Measurements from ENCODE around the gene ETV5.
A peak's percentile ranks its signal among the peaks of the same experiment; 100 is the strongest.

The ETV5 gene

DNA sequence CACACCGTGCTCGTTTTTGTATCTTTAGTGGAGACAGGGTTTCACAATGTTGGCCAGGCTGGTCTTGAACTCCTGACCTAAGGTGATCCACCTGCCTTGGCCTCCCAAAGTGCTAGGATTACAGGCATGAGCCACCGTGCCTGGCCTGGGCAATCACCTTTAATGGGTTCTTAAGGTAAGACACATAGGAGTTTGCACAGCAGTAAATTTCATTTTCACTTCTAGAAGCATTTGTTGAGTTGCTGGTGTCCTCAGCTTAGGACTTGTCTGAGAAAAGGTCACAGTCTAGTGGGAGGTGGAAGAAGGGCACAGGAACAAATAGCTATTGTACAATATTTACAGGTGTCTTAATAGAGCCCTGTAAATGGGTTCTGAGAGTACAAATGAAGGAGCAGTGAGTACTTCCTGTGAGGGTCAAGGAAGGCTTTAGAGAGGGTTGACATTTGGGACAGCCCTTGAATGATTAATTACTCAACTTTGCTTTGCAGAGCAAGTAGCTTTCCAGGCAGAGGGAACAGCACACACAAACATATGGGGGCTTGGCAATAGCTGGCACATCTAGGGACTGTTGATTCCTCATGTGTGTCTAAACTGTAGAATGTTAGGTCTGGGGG is 8.7 kb upstream of the ETV5 start:
- in situ Hi-C loops (cut with HindIII; ENCODE audit: low pct_unique_long_range_greater_than_20kb, low sequenced_read_pairs) = no loop called here
- DNase-seq (ENCODE audit: low read depth in 1 of 2, low spot score in 1 of 2) = no peak
- TF ChIP-seq JUND (IDR thresholded peaks at IDR 0.05; ENCODE audit: low read depth) = no peak

DNA sequence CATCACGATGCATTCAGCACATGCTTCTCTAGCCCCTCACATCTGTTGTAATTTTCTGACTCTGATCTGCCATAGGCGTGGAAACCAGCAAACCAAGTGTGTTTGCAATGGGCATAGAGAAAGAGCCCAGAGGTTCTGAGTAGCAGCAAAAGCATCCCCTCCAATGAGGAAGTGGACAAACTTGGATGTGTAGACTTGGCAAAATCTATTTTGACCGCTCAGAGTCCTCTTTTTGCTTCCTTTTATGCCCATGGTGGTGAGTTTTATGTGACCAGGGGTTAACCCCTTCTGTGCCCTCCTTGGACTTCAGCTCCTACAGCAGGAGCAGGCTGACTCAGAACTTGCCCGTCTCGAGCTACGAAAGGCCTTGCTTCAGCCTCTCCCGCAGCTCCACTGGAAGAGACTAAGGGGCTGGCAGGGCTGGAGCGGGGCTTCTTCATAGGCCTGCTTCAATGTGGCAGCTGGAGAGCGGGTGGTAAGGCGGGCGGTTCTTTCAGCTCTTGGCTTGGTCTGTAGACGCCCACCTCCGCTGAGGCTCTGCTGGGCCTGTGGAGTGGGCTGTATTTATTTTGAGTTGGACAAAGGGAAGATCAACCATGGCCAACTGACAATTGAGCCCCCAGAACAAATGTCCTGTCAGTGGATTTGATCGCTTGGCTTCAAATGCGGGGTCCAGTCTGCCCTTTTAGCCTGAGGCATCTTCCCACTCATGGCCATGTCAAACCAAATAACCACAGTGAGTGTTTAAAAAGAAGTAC is 6.5 kb upstream of the ETV5 start:
- TF ChIP-seq JUND (IDR thresholded peaks at IDR 0.05; ENCODE audit: low read depth) = no peak
- in situ Hi-C loops (cut with HindIII; ENCODE audit: low pct_unique_long_range_greater_than_20kb, low sequenced_read_pairs) = no loop called here
- no peak for DNase-seq (ENCODE audit: low read depth in 1 of 2, low spot score in 1 of 2)

DNA sequence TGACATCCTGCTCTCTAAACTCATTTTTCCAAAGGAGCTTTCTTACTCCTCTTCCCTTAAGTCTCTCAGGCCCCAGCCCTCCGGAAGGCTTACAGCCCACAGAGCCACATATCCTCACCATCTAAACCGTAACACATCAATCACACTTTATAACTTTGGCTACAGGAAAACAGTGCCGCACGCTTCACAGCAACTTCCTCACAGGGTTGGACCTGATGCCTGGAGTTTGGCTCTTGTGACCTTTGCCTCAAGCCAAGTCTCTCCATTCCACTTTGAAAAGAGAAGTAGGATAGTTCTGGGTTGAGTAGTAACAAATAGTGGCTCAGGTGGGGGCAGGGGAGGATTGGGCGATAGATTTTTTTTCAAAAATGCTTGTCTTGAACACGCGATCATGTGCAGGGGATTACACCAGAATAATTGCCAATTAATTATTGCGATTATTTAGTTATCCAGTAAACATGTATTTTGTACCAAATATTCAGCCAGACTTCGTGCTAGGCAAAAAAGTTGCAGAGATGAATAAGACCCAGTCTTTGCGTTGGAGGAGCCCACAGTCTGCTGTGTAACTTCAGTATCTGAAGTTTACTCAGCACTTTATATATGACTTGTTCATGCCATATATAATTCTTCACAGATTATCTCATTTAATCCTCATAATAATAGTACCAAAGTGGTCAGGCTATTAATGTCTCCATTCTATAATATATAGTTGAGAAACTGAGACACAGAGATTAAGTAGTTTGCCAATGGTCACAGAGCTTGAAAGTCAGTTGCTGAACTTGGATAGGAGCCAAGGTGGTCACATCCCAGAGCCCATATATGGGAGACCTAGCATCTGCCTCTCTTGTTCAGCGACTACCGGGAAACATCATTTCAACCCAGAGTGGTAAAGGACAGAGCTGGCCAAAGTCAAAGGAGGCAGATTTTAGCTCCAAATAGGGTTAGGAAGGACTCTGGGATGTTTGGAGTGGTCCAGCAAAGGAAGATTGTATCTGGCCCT is 2.4 kb upstream of the ETV5 start:
- DNase-seq (ENCODE audit: low read depth in 1 of 2, low spot score in 1 of 2) = no peak
- in situ Hi-C loops (cut with HindIII; ENCODE audit: low pct_unique_long_range_greater_than_20kb, low sequenced_read_pairs) = no loop called here

DNA sequence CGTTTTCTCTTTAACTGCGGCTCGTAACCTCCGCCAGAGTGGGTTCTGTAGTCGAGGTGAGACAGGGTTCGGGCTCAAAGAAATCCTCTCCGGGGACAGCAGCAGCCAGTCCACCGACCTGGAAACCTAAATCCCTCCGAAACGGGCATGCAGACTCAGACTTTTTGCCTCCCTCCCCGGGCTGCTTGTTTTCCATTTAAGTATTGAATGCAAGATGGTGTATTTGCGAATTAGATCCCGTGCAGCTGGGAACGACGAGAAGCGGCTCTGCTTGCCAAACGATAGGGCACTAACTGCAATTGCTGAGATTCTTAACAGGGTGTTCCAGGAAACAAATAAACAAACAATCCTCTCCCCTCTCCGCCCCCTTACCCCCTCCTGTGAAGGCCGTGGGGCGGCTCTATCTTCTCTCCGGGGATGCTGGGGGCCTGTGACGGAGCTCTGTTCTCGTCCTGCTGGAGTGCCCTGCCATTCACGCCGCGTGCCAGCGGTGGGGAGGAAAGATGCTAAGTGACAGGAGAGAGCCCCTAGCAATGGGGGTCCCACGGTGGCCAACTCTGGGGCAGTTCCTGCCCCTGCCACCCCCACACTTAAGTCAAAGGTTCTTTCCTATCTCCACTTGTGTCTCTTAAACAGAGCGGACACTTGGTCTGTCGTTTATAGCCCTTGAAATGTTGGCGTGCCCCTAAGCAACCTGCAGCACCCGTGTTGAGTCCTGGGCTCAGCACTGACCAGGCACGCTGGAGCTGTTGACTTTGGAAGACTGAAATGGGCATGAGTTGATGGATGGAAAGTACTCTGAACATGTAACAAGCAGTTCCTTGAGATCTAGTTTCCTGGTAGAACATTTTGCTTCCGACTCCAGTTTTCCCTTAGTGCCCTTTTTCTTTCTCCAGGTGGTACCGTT is 1.3 kb upstream of the ETV5 start:
- no peak for DNase-seq (ENCODE audit: low read depth in 1 of 2, low spot score in 1 of 2)
- in situ Hi-C loops (cut with HindIII; ENCODE audit: low pct_unique_long_range_greater_than_20kb, low sequenced_read_pairs) = no loop called here
- no peak for TF ChIP-seq JUND (IDR thresholded peaks at IDR 0.05; ENCODE audit: low read depth)

More for the DNA sequence above, 2.4 kb upstream of the ETV5 start:
- no peak for TF ChIP-seq JUND (IDR thresholded peaks at IDR 0.05; ENCODE audit: low read depth)

DNA sequence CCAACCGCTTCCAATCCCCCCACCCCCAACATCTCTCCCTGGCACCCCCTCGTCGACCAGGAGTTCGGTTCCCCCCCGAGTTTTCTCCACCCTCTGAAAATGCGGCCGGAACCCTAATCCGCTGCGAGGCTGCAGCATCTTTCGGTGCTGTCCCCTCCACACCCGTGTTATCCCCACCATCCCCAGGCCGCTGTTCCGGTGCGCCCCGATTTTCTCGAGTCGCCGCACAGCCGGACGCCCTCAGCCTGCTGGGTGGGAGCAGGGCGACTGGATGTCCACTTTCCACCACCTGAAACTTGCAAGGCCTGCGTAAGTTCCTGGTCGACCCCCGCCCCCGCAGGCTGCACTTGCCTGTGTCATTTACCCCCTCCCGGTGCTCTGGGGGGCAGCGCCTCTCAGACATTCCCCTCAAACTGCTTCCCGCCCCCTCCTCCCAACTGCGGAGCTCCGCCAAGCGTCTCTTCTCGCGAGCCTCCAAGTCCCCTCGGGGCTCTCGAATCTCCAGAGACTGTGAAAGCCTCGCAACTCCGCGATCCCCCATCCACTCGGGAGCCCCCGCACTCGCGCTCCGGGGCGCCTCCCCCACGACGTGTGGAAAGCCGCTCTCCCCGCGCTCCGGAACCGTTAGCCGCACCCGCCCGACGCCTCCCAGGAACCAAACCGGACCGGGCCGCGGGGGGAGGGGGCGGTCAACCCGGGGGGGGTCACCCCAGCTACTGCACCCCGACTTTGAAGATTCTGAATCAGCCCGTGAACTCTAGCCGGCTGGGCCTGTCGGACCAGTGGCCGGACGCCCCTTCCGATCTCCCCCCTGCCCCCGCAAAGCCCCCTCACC is 566 bp downstream of the ETV5 start:
- no peak for TF ChIP-seq JUND (IDR thresholded peaks at IDR 0.05; ENCODE audit: low read depth)
- in situ Hi-C loops (cut with HindIII; ENCODE audit: low pct_unique_long_range_greater_than_20kb, low sequenced_read_pairs) = no loop called here
- DNase-seq (ENCODE audit: low read depth in 1 of 2, low spot score in 1 of 2) = peak in 1 of 2 experiments; percentile 43

DNA sequence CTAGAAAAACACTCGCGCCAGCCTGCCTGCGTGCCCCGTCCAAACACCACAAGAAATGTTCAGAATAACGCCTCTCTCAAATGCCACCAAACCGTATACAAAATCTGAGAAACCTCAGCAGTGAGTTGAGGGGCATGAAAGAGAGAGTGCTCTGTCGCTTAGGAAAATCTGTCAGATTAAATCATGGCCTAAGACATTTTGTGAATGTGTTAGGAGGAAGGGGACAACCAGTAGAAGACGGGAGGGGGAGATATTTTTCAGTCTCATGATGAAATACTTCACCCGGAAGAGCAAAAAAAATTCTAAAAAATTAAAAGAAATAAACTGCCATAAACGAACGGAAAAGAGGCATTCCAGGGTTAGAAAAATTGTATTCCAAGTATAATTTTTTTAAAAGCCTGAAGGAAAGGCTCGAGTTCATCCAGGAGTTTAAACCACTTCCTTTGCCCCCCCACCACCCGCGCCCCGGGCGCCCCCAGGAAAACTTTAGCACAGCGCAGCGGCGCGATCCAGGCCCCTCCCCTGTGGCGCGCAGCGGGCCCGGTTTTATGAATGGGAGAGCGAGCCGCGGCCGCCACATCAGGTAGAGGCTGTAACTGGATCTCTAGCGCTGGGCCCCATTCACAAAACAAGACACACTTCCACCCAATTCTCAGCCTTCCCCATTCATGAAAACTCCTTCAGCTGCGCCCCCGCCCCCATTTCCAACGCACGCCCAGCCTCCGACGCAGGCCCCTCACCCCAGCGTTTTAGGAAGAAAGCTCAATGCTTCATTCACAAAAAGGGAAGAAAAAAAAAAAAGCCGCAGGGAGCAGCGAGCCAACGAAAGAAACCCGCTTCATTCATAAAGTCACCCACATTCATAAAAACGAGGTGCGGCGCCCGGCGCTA is 1.4 kb downstream of the ETV5 start:
- in situ Hi-C loops (cut with HindIII; ENCODE audit: low pct_unique_long_range_greater_than_20kb, low sequenced_read_pairs) = no loop called here
- peak; percentile 72 to 93 for DNase-seq (ENCODE audit: low read depth in 1 of 2, low spot score in 1 of 2)
- no peak for TF ChIP-seq JUND (IDR thresholded peaks at IDR 0.05; ENCODE audit: low read depth)

DNA sequence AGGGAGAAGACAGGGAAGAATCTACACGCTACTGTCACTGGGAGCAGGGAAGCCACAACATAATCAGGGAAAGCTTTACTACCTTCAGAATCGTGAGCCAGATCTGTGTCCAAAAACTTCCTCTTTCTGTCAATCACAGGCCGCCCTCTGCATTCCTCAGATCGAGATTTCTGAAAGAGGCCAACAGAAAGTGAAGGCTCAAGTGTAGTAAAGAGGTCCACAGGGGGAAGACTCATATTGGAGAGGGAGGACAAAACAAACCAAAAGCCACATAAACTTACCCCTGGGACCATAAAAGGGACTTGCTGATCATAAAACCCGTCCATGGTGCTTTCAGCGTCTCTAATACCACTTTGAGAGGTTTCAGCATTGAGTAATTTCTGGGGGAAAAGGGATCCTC is 3.3 kb downstream of the ETV5 start:
- TF ChIP-seq JUND (IDR thresholded peaks at IDR 0.05; ENCODE audit: low read depth) = no peak
- in situ Hi-C loops (cut with HindIII; ENCODE audit: low pct_unique_long_range_greater_than_20kb, low sequenced_read_pairs) = no loop called here
- DNase-seq (ENCODE audit: low read depth in 1 of 2, low spot score in 1 of 2) = no peak

DNA sequence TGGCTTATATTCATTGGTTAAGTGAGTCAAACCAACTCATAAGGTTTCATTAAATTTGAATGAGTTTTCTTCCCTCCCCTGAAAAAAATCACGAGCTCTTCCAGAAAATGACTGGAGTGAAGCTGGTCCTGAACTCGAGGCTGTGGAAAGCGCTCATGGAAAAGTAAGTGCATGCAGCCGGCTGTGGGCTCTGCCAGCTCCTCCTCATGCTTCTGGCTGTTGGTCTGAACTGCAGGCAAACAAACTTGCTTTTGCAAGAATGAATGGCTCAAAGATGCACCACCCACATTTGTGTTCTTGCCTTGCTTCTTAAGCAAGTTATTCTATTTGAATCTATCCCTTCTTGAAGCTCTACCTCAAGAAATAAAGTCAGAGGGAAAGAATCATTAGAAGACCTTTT is 6.2 kb downstream of the ETV5 start:
- peak in 1 of 2 experiments; percentile 48 for DNase-seq (ENCODE audit: low read depth in 1 of 2, low spot score in 1 of 2)
- in situ Hi-C loops (cut with HindIII; ENCODE audit: low pct_unique_long_range_greater_than_20kb, low sequenced_read_pairs) = no loop called here
- no peak for TF ChIP-seq JUND (IDR thresholded peaks at IDR 0.05; ENCODE audit: low read depth)

DNA sequence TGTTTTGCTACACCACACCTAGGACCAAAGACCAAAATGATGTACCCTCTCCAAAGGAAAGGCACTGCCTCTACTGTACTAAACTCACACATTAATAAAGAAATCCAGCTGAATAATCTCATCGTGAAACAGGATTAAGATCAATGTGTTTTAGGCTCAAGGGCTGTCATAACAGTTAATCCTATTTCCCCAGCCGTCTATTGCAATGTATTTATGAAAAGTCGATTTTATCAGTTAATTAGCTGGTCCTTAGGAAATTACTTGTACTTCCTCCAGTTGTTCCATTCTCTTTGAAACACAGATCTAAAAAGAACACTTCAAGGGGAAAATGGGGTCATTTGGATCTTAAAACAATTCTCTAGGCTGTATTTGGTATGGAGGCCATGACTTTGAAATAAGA is 8.5 kb downstream of the ETV5 start:
- in situ Hi-C loops (cut with HindIII; ENCODE audit: low pct_unique_long_range_greater_than_20kb, low sequenced_read_pairs) = no loop called here
- no peak for TF ChIP-seq JUND (IDR thresholded peaks at IDR 0.05; ENCODE audit: low read depth)
- no peak for DNase-seq (ENCODE audit: low read depth in 1 of 2, low spot score in 1 of 2)

DNA sequence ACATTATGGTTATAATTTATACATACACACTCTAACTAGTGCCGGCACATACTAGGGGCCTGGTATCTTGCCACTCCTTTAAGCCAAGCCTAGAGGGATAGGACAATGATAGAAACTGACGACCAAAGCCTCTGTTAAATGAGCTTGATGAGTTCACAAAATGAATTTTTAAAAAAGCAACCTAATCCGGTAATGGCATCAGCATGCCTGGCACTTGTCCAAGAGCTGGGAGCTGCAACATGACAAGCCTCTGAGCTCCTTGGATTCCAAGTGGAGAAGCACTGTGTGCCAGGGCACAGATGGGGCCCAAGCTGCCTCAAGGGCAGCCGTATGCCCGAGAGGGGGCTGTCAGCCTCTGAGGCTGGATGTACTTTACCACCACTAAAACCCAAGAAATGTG is 9.7 kb downstream of the ETV5 start:
- peak in 1 of 2 experiments; percentile 39 for DNase-seq (ENCODE audit: low read depth in 1 of 2, low spot score in 1 of 2)

More for the DNA sequence above, 9.7 kb downstream of the ETV5 start:
- in situ Hi-C loops (cut with HindIII; ENCODE audit: low pct_unique_long_range_greater_than_20kb, low sequenced_read_pairs) = no loop called here
- TF ChIP-seq JUND (IDR thresholded peaks at IDR 0.05; ENCODE audit: low read depth) = no peak

Measured in T47D (cell line).